ENCODE results near the gene POMT2.

GRCh38 chr14:77339407-77339806, 18.7 kb upstream of the POMT2 start:
- TF ChIP-seq CTCF (conservative IDR thresholded peaks at IDR 0.05 in 1 of 2, IDR thresholded peaks at IDR 0.05 in 1 of 2; ENCODE audit: low read depth in 1 of 2, low read length in 2 of 2) (no peak), EZH2 (IDR thresholded peaks at IDR 0.05; ENCODE audit: low read length, missing control alignments) (no peak)
